Neutrophil (primary cell): Measurements from ENCODE around the gene TLR5.

Experiments
- H3K27ac ChIP-seq: fragments of 200-600 bp; sonication (generic); 2 replicates; pipeline ENCODE4 v1.5.1; 2016; ENCODE audit warnings: mild to moderate bottlenecking, moderate library complexity
- H3K27me3 ChIP-seq: fragments of 200-600 bp; sonication (generic); 2 replicates; pipeline ENCODE4 v1.6.0; 2016; ENCODE audit warnings: mild to moderate bottlenecking
- H3K36me3 ChIP-seq: fragments of 200-600 bp; sonication (generic); 2 replicates; pipeline ENCODE4 v1.5.1; 2017
- H3K4me1 ChIP-seq, 2 experiments: fragments of 200-600 bp in 1 of 2; sonication (generic) in 1 of 2; 1 replicate in 1 of 2; 2 replicates in 1 of 2; pipeline versions ENCODE4 v1.5.1 to v1.6.1; 2013 to 2016; ENCODE audit warnings: low read depth in 1 of 2, low read length in 1 of 2, mild to moderate bottlenecking in 1 of 2, moderate library complexity in 1 of 2; ENCODE audit not compliant: control insufficient read depth in 1 of 2, insufficient read depth in 1 of 2
- H3K4me3 ChIP-seq, 2 experiments: fragments of 200-600 bp in 1 of 2; sonication (generic) in 1 of 2; 1 replicate in 1 of 2; 2 replicates in 1 of 2; pipeline ENCODE4 v1.5.1; 2013 to 2016; ENCODE audit warnings: low read depth in 1 of 2, low read length in 1 of 2, mild to moderate bottlenecking in 1 of 2, moderate library complexity in 1 of 2
- H3K9me3 ChIP-seq: fragments of 200-600 bp; sonication (generic); 2 replicates; pipeline ENCODE4 v1.5.1; 2016
- TF ChIP-seq, protein P1 (sequence below): fragments of 200-600 bp; sonication (generic); IDR thresholded peaks from 2 replicates; pipeline ENCODE4 v1.5.1; 2016; ENCODE audit warnings: antibody characterized with exemption

The TLR5 gene

GRCh38 chr1:223095870-223096269, 47.2 kb downstream of the TLR5 start:
- Histone ChIP-seq H3K27ac (no peak overlapping the region), H3K4me3 (no peak overlapping the region), H3K36me3 (no peaks in the 10 kb centered on the region), H3K9me3 (no peaks in the 10 kb centered on the region), H3K4me1 (no peaks in the 10 kb centered on the region), H3K27me3 (no peaks in the 10 kb centered on the region)
- TF ChIP-seq, protein P1, sequence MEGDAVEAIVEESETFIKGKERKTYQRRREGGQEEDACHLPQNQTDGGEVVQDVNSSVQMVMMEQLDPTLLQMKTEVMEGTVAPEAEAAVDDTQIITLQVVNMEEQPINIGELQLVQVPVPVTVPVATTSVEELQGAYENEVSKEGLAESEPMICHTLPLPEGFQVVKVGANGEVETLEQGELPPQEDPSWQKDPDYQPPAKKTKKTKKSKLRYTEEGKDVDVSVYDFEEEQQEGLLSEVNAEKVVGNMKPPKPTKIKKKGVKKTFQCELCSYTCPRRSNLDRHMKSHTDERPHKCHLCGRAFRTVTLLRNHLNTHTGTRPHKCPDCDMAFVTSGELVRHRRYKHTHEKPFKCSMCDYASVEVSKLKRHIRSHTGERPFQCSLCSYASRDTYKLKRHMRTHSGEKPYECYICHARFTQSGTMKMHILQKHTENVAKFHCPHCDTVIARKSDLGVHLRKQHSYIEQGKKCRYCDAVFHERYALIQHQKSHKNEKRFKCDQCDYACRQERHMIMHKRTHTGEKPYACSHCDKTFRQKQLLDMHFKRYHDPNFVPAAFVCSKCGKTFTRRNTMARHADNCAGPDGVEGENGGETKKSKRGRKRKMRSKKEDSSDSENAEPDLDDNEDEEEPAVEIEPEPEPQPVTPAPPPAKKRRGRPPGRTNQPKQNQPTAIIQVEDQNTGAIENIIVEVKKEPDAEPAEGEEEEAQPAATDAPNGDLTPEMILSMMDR, result no peak

DNA sequence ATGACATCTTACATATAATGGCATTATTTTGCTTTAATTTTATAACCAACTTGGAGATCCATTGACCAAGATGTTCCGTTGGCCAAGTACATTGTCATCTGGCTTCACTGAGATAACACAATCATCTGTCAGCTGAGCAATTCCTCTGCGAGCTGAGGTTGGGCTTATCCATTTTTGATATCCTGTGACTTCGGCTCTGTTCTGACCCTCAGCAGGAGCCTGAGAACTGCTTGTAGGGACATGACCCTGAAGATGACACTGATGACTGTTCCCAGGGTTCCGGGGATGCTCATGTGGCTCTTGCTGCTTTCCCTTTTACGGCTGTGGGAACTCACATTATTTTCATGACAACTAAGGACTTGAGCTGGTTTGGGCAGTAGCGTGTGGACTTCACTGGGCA, 51.2 kb downstream of the TLR5 start:
- H3K9me3 ChIP-seq, result no peaks in the 10 kb centered on the region
- no peaks in the 10 kb centered on the region for H3K4me1 ChIP-seq
- H3K27ac ChIP-seq, result no peak overlapping the region
- TF ChIP-seq, protein P1, result no peak
- no peaks in the 10 kb centered on the region for H3K27me3 ChIP-seq
- no peaks in the 10 kb centered on the region for H3K36me3 ChIP-seq
- H3K4me3 ChIP-seq, result no peak overlapping the region

DNA sequence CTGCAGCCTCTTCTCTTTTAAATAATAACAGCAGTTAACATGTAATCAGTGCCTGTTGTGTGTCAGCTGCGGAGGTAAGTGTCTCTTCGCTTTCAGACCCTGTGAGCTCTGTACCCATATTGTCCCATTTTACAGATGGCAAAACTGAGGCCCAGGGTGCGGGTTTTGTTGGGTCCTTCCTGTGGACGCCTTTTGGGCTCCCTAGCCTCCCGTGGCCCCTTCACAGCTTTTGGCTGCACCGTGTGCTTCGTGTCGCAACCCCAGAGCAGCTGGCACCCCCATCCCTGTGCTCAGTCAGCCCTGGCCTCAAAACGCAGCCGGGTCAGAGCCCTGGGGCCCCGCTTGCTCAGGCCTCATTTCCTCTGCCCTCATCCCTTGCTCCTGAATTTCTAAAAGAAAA, 53.8 kb downstream of the TLR5 start:
- Histone ChIP-seq H3K27ac (no peak overlapping the region), H3K36me3 (no peaks in the 10 kb centered on the region), H3K4me1 (no peaks in the 10 kb centered on the region), H3K4me3 (no peak overlapping the region), H3K27me3 (no peaks in the 10 kb centered on the region), H3K9me3 (no peaks in the 10 kb centered on the region)
- TF ChIP-seq, protein P1, result no peak

DNA sequence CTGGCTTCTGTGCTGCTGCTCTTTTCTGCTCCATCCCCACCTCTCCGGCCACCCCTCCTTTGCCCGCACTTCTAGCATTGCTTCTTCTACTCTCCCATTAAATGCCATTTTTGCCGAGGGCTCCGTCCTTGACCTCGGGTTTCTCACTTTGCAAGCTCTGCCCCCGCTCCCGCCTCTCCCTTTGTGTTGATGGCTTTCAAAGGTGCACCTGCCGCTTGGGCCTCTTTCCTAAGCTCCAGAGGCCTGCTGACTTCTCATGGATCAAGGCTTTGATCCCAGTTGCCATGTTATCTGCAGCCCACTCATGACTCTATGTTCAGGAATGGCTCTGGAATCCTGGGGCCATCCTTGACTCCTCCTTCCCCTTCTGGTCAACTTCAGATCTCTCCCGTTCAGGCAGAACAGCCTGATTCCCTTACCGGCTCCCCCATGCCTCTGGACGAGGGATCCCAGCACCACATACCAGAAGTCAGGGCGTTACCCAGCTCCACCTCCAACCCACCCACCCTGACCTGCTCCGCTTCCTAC, 54.3 kb downstream of the TLR5 start:
- H3K27ac ChIP-seq, result no peak overlapping the region
- no peaks in the 10 kb centered on the region for H3K36me3 ChIP-seq
- H3K9me3 ChIP-seq, result no peaks in the 10 kb centered on the region
- H3K4me3 ChIP-seq, result no peak overlapping the region
- H3K4me1 ChIP-seq, result no peaks in the 10 kb centered on the region
- TF ChIP-seq, protein P1, result no peak
- H3K27me3 ChIP-seq, result no peaks in the 10 kb centered on the region

DNA sequence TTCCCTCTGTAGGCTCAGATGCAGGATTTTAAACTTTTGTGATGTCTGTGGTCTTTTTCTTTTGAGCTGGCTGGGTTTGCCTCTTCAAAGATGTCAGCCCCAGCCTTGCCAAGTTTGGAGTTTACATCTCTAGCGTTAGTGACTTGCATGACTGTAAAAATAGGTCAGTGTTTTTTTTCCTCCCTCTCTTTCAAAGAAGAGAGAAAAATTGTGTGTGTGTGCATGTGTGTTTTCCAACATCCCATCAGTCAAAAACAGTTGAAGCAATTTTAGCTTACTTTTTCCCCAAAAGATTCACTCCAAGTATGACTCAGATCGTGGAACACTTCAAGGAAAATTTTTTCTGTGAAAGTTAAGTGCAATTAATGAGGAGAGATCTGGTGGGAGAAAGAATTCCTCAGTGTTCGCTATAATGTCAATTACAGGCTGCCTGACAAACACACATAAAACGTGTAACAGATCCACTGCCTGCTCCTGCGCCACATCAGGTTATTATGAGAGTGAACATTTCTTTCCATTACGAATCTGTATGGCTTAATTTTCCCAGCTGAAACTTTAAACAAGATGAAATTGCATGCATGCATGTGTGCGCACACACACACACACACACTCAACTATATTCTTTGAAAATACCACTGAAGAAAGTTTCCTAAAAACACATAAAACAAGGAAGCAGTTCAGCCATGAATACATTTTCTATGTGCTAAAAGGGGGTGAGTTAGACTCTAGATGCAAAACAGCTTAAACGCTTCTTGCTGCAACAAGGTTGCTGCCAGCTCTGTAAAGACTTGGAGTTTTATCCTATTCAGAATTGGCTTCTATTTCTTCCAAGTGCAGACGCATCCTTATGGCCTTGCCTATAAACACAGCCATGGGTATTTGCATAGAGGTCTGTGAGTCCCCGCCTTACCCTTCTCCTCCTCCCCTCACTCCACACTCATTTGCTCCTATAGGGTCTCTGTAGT, 55.5 kb downstream of the TLR5 start:
- H3K9me3 ChIP-seq, result no peaks in the 10 kb centered on the region
- no peaks in the 10 kb centered on the region for H3K4me1 ChIP-seq
- no peak overlapping the region for H3K27ac ChIP-seq
- no peaks in the 10 kb centered on the region for H3K27me3 ChIP-seq
- no peaks in the 10 kb centered on the region for H3K36me3 ChIP-seq
- H3K4me3 ChIP-seq, result no peak overlapping the region
- TF ChIP-seq, protein P1, result no peak
